ENCODE measurements around the gene CFAP99.
"Not testable (repeated sequence)": the region's sequence is repeated elsewhere in the genome, so short reads cannot be mapped to it uniquely, and the experiment has no call there.

Gene CFAP99

DNA sequence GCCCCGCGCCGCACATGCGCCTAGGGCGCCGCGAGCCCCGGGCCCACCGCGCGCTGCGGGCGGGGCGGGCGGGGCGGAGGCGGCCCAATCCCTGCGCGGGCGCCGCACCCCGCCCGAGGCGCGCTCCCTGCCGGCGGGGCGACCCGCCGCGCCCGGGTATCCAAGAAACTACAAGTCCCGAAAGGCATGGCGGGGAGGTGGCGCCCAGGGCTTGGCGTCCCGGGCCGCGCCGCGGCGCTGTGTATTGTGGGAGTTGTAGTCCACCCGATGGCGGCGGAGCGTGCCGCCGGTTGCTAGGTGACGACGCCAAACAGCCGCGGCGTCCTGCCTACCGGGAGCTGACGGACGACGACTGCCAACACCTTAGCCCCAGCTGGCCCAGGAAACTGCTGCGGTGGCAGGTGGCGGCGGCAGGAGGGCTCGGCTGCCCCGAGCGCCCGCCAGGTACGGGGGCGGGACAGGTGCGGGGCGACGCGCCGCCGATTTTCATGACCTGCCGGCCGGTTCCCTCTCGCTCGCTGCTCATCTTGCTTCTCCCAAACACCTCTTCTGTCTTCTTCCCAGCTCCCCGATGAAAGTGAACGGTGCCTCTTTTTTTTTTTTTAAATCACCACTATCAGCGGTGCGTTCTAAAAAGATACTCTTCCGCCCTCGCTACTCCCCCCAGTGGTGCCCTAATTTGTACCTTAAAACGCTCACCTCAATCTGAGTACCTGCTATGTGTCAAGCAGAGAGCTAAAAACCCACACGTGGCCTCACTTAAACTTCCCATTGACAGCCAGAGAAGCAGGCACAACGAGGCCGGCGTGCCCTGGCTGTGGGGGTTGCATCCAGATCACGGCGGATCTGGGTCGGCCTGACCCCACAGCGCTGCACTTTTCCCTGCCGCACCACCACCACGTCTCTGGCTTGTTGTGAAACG is at the start of gene CFAP99:
Gene CFAP99 (plus strand): TSS at position 306 of the 922 bp plus-strand sequence.
- ATAC-seq (ENCODE audit: low read depth) (peak; percentile 91), DNase-seq (ENCODE audit: low spot score in 2 of 2) (peak; percentile 92 to 95)
- H3K36me3 Mint-ChIP-seq: peaks cover 2% of the 10 kb centered on the region
- H3K9me3 Mint-ChIP-seq: no peaks in the 10 kb centered on the region
- H3K27me3 Mint-ChIP-seq: peaks cover 30% of the 10 kb centered on the region
- H3K4me3 Mint-ChIP-seq: peak within 1 kb of the TSS; percentile 94
- H3K4me1 Mint-ChIP-seq: peaks cover 29% of the 10 kb centered on the region
- H3K27ac Mint-ChIP-seq: peak within 1 kb of the TSS; percentile 94

DNA sequence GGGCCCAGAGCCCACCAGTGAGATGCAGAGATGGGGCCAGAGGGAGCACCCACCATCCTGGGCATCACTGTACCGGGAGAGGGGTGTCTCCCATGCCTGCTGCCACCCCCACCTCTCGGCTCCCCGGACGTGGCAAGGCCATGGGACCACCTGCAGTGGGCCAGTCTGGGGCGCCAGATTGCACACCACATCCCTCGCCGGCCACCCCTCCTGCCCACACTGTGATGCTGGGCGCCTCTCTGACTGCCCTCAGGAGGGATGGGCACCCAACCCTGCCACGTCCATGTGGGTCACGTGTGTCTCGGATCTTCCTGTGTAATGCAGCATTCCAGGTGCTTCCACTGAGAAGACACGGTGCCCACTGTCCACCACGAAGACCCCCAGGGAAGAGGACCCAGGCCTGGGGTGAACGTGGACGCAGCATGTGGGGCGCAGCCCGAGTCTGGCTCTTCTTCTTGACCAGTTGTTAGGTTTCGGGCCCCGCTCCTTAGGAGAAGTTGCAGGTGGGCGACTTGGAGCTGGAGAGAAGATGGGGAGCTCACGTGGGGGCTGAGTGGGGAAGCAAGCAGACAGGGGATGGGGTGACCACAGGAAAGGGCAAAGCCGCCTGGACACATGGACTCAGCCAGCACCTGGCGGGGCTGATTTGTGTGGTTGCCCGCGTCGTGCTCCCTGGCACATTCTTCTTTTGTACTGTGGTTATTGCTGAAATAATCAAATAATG is 48.0 kb upstream of the CFAP99 start:
- H3K4me3 Mint-ChIP-seq: no peak overlapping the region
- peaks cover 6% of the 10 kb centered on the region for H3K27me3 Mint-ChIP-seq
- DNase-seq (ENCODE audit: low spot score in 2 of 2): no peak
- H3K36me3 Mint-ChIP-seq: peaks cover 3% of the 10 kb centered on the region
- peaks cover 6% of the 10 kb centered on the region for H3K9me3 Mint-ChIP-seq
- no peak overlapping the region for H3K27ac Mint-ChIP-seq
- H3K4me1 Mint-ChIP-seq: no peaks in the 10 kb centered on the region
- no peak for ATAC-seq (ENCODE audit: low read depth)

DNA sequence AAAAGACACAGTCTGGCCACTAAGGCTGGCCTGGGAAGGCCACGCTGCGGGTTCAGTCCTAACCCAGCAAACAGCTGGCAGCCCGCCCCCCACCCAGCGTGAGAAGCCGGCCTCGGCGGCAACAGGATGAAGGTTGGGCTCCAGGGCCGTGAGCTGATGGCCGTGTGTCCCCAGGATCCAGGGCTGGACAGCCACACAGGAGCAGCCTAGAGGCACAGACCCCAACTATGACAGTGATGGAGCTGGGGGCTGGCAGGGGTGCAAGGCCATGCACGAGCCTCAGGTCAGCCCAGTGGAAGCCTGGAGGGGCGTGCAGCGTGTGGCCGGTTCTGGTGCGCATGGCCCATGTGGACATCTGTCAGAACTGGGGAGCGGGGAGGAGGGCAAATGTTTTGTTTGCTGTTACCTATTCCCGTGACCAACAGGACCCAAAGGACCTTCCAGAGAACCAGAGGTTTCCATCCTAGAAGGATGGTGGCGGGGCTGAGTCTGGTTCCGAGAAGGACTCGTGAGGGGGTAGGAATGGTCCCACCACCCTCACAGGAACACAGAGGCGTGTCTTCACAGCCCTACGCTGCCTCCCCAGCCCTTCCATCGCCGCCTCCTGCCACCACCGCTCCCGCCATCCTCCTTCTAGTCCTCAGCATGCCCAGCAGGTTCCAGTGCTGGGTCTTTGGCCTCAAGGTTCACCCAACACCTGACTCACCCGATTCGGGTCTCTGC is 46.8 kb upstream of the CFAP99 start:
- no peaks in the 10 kb centered on the region for H3K4me1 Mint-ChIP-seq
- no peak for ATAC-seq (ENCODE audit: low read depth)
- peaks cover 6% of the 10 kb centered on the region for H3K9me3 Mint-ChIP-seq
- no peak overlapping the region for H3K4me3 Mint-ChIP-seq
- DNase-seq (ENCODE audit: low spot score in 2 of 2): no peak
- peaks cover 6% of the 10 kb centered on the region for H3K27me3 Mint-ChIP-seq
- no peak overlapping the region for H3K27ac Mint-ChIP-seq
- peaks cover 3% of the 10 kb centered on the region for H3K36me3 Mint-ChIP-seq

DNA sequence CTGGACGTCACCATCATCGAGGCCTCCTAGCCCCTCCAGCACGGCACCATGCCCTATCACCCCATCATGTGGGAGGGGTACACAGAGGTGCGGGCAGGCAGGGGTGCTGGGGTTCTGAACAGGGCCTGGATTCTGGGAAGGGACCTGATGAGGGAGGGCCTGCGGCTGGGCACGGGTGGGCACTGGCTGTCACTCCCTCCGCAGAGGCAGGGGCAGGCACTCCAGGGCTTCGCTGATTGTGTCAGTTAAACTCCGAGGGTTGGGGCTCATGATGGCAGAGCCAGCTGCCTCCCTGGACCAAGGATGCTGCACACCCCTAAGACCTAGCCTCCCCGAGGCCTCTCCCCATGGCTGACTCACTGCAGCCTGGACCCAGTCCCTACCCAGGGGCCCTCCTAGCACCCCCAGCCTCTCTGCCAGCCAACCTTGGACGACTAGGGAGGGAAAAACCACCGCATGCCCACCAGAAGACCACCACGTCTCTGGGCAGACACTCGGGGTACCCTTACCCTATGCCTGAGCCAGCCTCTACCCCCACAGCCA is 46.2 kb upstream of the CFAP99 start:
- Mint-ChIP-seq H3K27me3 (peaks cover 10% of the 10 kb centered on the region), H3K4me3 (no peak overlapping the region), H3K9me3 (peaks cover 6% of the 10 kb centered on the region), H3K4me1 (no peaks in the 10 kb centered on the region), H3K27ac (no peak overlapping the region), H3K36me3 (peaks cover 3% of the 10 kb centered on the region)
- ATAC-seq (ENCODE audit: low read depth) (no peak), DNase-seq (ENCODE audit: low spot score in 2 of 2) (no peak)

DNA sequence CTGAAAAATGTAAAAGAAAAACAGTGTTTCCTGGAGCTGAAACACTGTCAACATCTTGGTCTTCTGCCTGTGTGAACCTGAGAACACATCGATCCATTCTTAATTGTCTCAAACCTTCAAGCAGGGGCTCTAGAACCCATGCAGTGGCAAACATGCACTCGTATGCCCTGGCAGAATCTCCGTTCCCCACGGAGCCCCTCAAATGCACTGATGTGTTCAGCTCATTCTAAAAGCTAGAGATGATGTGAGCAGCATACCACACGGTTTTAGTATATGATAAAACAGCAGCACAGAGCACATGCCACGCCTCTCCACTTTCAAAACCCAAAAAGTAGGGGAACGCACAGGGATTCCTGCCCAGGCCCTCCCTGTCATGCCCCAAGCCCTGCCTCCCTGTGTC is 45.2 kb upstream of the CFAP99 start:
- Mint-ChIP-seq H3K27ac (no peak overlapping the region), H3K9me3 (peaks cover 6% of the 10 kb centered on the region), H3K36me3 (peaks cover 3% of the 10 kb centered on the region), H3K27me3 (peaks cover 12% of the 10 kb centered on the region), H3K4me3 (no peak overlapping the region), H3K4me1 (no peaks in the 10 kb centered on the region)
- ATAC-seq (ENCODE audit: low read depth) (no peak), DNase-seq (ENCODE audit: low spot score in 2 of 2) (no peak)

DNA sequence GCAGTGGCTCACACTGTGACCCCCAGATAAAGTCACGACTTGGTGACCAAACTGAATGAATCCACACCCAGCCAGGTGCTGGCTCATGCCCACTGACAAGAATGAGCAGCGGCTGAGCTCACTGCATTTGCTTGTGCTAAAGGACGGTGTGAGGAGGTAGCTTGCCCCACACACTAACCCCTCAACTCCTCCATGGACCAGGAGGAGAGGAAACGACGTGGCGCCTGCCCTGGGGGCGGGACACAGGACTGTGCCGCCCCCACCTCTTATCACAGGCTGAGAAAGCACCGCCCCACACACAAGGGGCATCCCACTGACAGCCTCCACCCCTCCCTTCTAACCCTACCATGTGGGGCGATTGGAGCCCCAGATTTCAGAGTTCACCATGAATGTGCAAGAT is 43.3 kb upstream of the CFAP99 start:
- no peaks in the 10 kb centered on the region for H3K4me1 Mint-ChIP-seq
- H3K27me3 Mint-ChIP-seq: peaks cover 12% of the 10 kb centered on the region
- DNase-seq (ENCODE audit: low spot score in 2 of 2) (no peak), ATAC-seq (ENCODE audit: low read depth) (no peak)
- peaks cover 6% of the 10 kb centered on the region for H3K9me3 Mint-ChIP-seq
- peaks cover 3% of the 10 kb centered on the region for H3K36me3 Mint-ChIP-seq
- H3K27ac Mint-ChIP-seq: no peak overlapping the region
- no peak overlapping the region for H3K4me3 Mint-ChIP-seq

DNA sequence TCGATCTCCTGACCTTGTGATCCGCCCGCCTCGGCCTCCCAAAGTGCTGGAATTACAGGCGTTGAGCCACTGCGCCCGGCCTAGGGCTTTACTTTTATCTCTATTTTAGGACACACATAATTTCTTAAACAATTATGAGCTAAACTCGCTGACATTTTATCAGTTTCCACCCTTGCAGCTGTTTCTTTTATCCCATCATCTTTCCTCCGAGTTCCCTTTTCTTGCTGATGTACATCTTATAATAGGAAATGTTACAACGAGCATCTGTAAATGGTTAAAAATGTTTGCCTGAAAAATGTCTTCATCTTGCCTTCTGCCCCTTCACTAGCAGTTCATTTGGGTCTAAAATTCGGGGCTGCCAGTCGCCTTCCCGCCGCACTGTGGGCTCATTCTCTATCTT is 41.5 kb upstream of the CFAP99 start:
- Mint-ChIP-seq H3K36me3 (peaks cover 6% of the 10 kb centered on the region), H3K27ac (no peak overlapping the region), H3K4me3 (no peak overlapping the region), H3K27me3 (peaks cover 18% of the 10 kb centered on the region), H3K4me1 (no peaks in the 10 kb centered on the region), H3K9me3 (peaks cover 10% of the 10 kb centered on the region)
- ATAC-seq (ENCODE audit: low read depth) (no peak), DNase-seq (ENCODE audit: low spot score in 2 of 2) (no peak)

DNA sequence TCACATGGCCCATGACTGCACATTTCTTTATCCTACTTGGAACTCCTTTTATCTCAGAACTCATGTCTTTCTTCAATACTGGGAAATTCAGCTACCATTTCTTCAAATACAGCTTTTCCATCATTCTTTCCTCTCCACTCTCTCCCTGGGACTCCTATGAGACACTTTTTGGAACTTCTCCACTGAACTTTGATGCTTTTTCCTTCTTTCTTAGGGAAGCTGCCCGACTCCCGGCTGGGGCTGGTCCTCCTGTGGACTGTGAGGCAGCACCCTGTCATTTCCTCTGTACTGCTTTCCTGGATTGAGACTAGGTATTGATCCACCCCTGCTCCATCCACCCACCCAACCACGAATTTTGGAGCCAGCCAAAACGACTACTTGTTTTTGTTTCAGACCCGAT is 40.4 kb upstream of the CFAP99 start:
- H3K27me3 Mint-ChIP-seq: peaks cover 18% of the 10 kb centered on the region
- H3K9me3 Mint-ChIP-seq: peaks cover 10% of the 10 kb centered on the region
- no peak for ATAC-seq (ENCODE audit: low read depth)
- no peak for DNase-seq (ENCODE audit: low spot score in 2 of 2)
- peaks cover 6% of the 10 kb centered on the region for H3K36me3 Mint-ChIP-seq
- peaks cover 5% of the 10 kb centered on the region for H3K4me1 Mint-ChIP-seq
- no peak overlapping the region for H3K4me3 Mint-ChIP-seq
- no peak overlapping the region for H3K27ac Mint-ChIP-seq

DNA sequence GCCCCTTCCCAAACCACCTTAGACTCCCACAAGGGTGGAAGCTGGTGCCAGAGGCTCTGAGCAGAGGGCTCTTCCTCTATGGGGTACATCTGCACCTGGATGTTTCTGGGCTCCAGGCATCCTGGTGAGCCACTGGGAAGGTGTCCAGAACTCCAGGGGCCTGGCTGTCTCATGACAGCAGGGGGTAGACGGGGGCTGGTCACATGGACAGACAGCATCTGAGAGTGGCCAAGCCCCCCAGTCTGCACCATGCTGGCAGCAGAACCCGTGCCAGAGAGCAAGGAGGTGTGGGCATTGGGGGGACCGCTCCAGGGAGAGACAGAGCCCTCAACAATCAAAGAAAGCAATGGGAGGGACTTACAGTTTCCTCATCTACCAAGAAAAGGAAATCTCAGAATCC is 39.9 kb upstream of the CFAP99 start:
- ATAC-seq (ENCODE audit: low read depth) (no peak), DNase-seq (ENCODE audit: low spot score in 2 of 2) (no peak)
- Mint-ChIP-seq H3K4me3 (no peak overlapping the region), H3K27ac (no peak overlapping the region), H3K9me3 (peaks cover 5% of the 10 kb centered on the region), H3K27me3 (peaks cover 17% of the 10 kb centered on the region), H3K4me1 (peaks cover 7% of the 10 kb centered on the region), H3K36me3 (peaks cover 4% of the 10 kb centered on the region)

DNA sequence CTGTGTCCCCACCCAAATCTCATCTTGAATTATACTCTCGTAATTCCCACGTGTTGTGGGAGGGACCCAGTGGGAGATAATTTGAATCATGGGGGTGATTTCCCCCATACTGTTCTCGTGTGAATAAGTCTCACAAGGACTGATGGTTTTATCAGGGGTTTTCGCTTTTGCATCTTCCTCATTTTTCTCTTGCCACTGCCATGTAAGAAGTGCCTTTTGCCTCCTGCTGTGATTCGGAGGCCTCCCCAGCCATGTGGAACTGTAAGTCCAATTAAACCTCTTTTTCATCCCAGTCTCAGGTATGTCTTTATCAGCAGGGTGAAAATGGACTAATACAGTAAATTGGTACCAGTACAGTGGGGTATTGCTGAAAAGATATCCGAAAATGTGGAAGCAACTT is 38.2 kb upstream of the CFAP99 start:
- H3K4me3 Mint-ChIP-seq; H3K9me3 Mint-ChIP-seq; DNase-seq (ENCODE audit: low spot score in 2 of 2); H3K36me3 Mint-ChIP-seq; ATAC-seq (ENCODE audit: low read depth); H3K4me1 Mint-ChIP-seq; H3K27ac Mint-ChIP-seq: not testable (repeated sequence)
- peaks cover 15% of the 10 kb centered on the region for H3K27me3 Mint-ChIP-seq

DNA sequence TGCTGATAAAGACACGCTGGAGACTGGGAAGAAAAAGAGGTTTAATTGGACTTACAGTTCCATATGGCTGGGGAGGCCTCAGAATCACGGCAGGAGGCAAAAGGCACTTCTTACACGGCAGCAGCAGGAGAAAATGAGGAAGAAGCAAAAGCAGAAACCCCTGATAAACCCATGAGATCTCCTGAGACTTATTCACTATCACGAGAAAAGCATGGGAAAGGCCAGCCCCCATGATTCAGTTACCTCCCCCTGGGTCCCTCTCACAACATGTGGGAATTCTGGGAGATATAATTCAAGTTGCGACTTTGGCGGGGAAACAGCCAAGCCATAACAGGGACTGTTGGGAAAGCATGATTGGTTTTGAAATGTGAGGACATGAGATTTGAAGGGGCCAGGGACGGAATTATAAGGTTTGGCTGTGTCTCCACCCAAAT is 36.0 kb upstream of the CFAP99 start:
- not testable (repeated sequence) for H3K4me1 Mint-ChIP-seq; H3K4me3 Mint-ChIP-seq; H3K9me3 Mint-ChIP-seq; H3K27me3 Mint-ChIP-seq; ATAC-seq (ENCODE audit: low read depth); H3K36me3 Mint-ChIP-seq; DNase-seq (ENCODE audit: low spot score in 2 of 2)
- peak overlapping the region; percentile 41 for H3K27ac Mint-ChIP-seq

DNA sequence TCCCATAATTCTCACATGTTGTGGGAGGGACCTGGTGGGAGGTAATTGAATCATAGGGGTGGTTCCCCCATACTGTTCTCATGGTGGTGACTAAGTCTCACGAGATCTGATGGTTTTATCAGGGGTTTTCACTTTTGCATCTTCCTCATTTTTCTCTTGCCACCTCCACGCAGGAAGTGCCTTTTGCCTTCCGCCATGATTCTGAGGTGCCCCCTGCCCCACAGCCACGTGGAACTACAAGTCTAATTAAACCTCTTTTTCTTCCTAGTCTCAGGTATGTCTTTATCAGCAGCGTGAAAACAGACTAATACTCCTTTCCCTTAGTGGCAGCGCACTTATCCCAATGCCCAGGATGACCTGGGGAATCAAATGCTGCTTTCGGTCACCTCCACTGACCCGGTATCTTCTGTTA is 35.5 kb upstream of the CFAP99 start:
- H3K27ac Mint-ChIP-seq: peak overlapping the region; percentile 41
- DNase-seq (ENCODE audit: low spot score in 2 of 2); H3K36me3 Mint-ChIP-seq; H3K4me1 Mint-ChIP-seq; ATAC-seq (ENCODE audit: low read depth); H3K9me3 Mint-ChIP-seq; H3K4me3 Mint-ChIP-seq: not testable (repeated sequence)
- peaks cover 12% of the 10 kb centered on the region for H3K27me3 Mint-ChIP-seq

DNA sequence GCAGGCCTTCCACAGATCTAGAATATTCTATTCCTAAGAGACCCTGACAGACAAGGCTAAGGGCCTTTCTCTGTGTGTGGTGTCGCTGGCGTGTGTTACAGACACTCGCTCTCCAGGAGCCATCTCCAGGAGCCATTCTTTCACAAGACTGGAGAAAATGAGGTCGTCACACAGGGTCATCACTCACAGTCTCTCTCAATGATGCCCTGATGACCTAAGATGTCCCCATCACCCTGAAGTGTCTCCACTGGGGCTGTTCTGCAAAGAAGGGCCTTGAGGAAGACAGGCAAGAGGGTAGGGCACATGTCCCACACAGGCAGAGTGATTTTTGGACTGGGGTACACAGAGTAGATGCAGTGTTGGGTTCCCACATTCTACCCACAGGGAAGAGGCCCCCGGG is 35.0 kb upstream of the CFAP99 start:
- H3K4me1 Mint-ChIP-seq: peaks cover 7% of the 10 kb centered on the region
- peaks cover 3% of the 10 kb centered on the region for H3K36me3 Mint-ChIP-seq
- no peak overlapping the region for H3K4me3 Mint-ChIP-seq
- H3K27ac Mint-ChIP-seq: peak overlapping the region; percentile 48
- ATAC-seq (ENCODE audit: low read depth) (no peak), DNase-seq (ENCODE audit: low spot score in 2 of 2) (no peak)
- H3K9me3 Mint-ChIP-seq: peaks cover 3% of the 10 kb centered on the region
- peaks cover 17% of the 10 kb centered on the region for H3K27me3 Mint-ChIP-seq

DNA sequence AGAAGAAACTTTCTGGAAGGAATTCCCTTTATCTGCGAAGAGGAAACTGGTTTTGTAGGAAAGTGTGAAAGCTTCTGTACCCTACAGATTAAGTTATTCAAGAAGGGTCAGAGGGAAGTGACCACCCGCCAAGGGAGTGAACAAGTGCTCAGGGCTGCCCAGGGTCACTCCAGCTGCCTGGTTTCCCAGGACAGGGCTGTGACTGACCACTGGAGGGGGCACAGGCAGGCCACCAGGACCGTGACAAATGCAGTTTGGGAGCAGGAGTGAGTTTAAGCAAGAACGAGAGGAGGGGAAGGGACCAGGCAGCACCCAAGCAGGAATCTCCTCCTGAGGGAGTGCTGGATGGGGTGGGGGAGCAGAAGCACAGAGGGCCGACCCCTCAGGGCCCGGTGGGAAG is 34.5 kb upstream of the CFAP99 start:
- no peak for DNase-seq (ENCODE audit: low spot score in 2 of 2)
- Mint-ChIP-seq H3K27ac (peak overlapping the region; percentile 48), H3K27me3 (peaks cover 21% of the 10 kb centered on the region), H3K4me1 (peaks cover 7% of the 10 kb centered on the region), H3K4me3 (no peak overlapping the region), H3K36me3 (peaks cover 3% of the 10 kb centered on the region), H3K9me3 (peaks cover 3% of the 10 kb centered on the region)
- ATAC-seq (ENCODE audit: low read depth): no peak
